AG04449 (cell line): ENCODE results near the gene MTUS2.

Experiments used
- CTCF ChIA-PET: fragments of 350-600 bp; formaldehyde crosslinking; extraction: SDS; loops from one replicate; lab custom pipeline; 2021; ENCODE audit warnings: antibody characterized with exemption; lab: Yijun Ruan, JAX
- POLR2A ChIA-PET: fragments of 400-600, 350-600 bp; formaldehyde crosslinking; extraction: SDS; loops from one replicate; lab custom pipeline; 2020; ENCODE audit warnings: antibody characterized with exemption, inconsistent platforms; lab: Yijun Ruan, JAX
- DNase-seq: peaks from one replicate; pipeline ENCODE4 v3.0.0-alpha.2; 2010; ENCODE audit warnings: low read depth, low spot score
- H3K4me3 ChIP-seq: 2 replicates; pipeline ENCODE4 v1.5.1; 2011; ENCODE audit warnings: low read depth, mild to moderate bottlenecking, control low read depth, low read length
- CTCF ChIP-seq: IDR thresholded peaks from one replicate; pipeline ENCODE4 v1.5.1; 2011; ENCODE audit warnings: mild to moderate bottlenecking, moderate library complexity, low read length, control low read depth, inconsistent platforms; ENCODE audit not compliant: insufficient read depth; ENCODE audit errors: missing control alignments

Gene MTUS2

GRCh38 chr13:29539856-29540255 lies 719.7 kb downstream of the MTUS2 start:
- H3K4me3 ChIP-seq = no peak overlapping the region
- no peak for TF ChIP-seq CTCF
- POLR2A ChIA-PET = interaction anchor here (0.7 kb wide), 1 partner anchor 63 kb away, joined by 3 read pairs; no protein-coding TSS in a partner anchor
- CTCF ChIA-PET = interaction anchor here (0.9 to 3.8 kb wide), 3 partner anchors 11 to 32 kb away, joined by 3 to 13 read pairs (median 3); no protein-coding TSS in a partner anchor
- DNase-seq = no peak

- no peak for TF ChIP-seq CTCF
Observed at GRCh38 chr13:29540334-29540733, 720.2 kb downstream of the MTUS2 start.

GRCh38 chr13:29540799-29541198 lies 720.7 kb downstream of the MTUS2 start:
- no peak overlapping the region for H3K4me3 ChIP-seq
- POLR2A ChIA-PET = no interaction called here
- TF ChIP-seq CTCF = no peak
- no peak for DNase-seq
- CTCF ChIA-PET = interaction anchor here (0.9 kb wide), 2 partner anchors 12 to 33 kb away, joined by 3 read pairs; no protein-coding TSS in a partner anchor

More at GRCh38 chr13:29540334-29540733, 720.2 kb downstream of the MTUS2 start:
- H3K4me3 ChIP-seq = no peak overlapping the region
- CTCF ChIA-PET = interaction anchor here (0.9 kb wide), 2 partner anchors 12 to 32 kb away, joined by 3 read pairs; no protein-coding TSS in a partner anchor
- DNase-seq = no peak
- POLR2A ChIA-PET = interaction anchor here (0.7 kb wide), 1 partner anchor 63 kb away, joined by 3 read pairs; no protein-coding TSS in a partner anchor

- no peak for TF ChIP-seq CTCF
- ChIA-PET CTCF (no interaction called here), POLR2A (no interaction called here)
- no peak for DNase-seq
- H3K4me3 ChIP-seq = no peak overlapping the region
Observed at GRCh38 chr13:29541400-29541799, 721.3 kb downstream of the MTUS2 start.

- no peak overlapping the region for H3K4me3 ChIP-seq
- TF ChIP-seq CTCF = no peak
- CTCF ChIA-PET = interaction anchor here (1.4 kb wide), 2 partner anchors 11 to 34 kb away, joined by 5 read pairs; no protein-coding TSS in a partner anchor
- no peak for DNase-seq
- POLR2A ChIA-PET = no interaction called here
Observed at GRCh38 chr13:29542381-29542780, 722.2 kb downstream of the MTUS2 start.

- DNase-seq = no peak
- ChIA-PET CTCF (interaction anchor here (1.4 kb wide), 2 partner anchors 10 to 35 kb away, joined by 5 read pairs; no protein-coding TSS in a partner anchor), POLR2A (no interaction called here)
- H3K4me3 ChIP-seq = no peak overlapping the region
- TF ChIP-seq CTCF = no peak
Observed at GRCh38 chr13:29543230-29544215, 723.4 kb downstream of the MTUS2 start.
